GM18502 (cell line): Measurements from ENCODE around the gene NECTIN2.
"Not testable (repeated sequence)": the region's sequence is repeated elsewhere in the genome, so short reads cannot be mapped to it uniquely, and the experiment has no call there.

Experiments used
- ATAC-seq: cut with Tn5 transposase; IDR thresholded peaks from one replicate; pipeline ENCODE4 v1.9.1; 2021; ENCODE audit warnings: mild to moderate bottlenecking; ENCODE audit not compliant: unreplicated experiment, poor library complexity

NECTIN2 gene

DNA sequence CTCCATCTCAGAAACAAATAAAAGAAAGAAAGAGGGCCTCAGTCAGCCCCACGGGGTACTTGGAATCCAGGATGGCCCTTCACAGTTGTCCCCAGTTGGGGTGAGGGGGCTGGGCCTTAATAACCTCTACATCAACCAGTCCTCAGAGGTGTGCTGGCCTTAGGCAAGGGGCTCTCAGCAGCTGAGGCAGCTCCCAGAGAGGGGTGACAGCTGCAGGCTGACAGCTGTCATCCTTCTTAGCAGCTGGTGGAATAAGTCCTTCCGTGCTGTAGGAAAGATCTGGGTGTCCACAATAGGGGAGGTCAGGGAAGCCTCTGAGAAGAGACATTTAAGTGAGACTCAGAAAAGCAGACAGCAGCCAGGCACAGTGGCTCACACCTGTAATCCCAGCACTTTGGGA lies 29.8 kb upstream of the NECTIN2 start:
- no peak for ATAC-seq

GRCh38 chr19:44817725-44818465 lies 28.2 kb upstream of the NECTIN2 start:
- ATAC-seq = no peak

GRCh38 chr19:44818466-44819031 lies 27.5 kb upstream of the NECTIN2 start:
- no peak for ATAC-seq

GRCh38 chr19:44819246-44819832 lies 26.8 kb upstream of the NECTIN2 start:
- no peak for ATAC-seq

DNA sequence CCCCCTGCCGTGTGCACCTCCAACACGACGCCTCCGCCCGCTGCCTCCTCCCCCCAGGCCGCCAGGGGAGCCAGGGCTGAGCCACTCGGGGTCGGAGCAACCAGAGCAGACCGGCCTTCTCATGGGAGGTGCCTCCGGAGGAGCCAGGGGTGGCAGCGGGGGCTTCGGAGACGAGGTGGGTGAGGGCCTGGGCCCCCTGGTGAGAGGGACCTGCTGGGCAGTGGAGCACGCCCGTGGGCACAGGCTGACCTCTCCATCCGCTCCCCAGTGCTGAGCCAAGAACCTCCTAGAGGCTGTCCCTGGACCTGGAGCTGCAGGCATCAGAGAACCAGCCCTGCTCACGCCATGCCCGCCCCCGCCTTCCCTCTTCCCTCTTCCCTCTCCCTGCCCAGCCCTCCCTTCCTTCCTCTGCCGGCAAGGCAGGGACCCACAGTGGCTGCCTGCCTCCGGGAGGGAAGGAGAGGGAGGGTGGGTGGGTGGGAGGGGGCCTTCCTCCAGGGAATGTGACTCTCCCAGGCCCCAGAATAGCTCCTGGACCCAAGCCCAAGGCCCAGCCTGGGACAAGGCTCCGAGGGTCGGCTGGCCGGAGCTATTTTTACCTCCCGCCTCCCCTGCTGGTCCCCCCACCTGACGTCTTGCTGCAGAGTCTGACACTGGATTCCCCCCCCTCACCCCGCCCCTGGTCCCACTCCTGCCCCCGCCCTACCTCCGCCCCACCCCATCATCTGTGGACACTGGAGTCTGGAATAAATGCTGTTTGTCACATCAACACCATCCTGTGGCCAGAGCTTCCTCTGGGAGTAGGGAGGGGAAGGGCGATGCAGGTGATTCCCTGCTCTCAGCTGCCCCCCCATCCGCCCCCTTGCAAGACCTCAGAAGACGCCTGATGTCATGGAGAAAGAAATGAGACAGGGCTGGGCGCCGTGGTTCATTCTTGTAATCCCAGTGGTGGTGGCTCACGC lies 25.2 kb upstream of the NECTIN2 start:
- no peak for ATAC-seq

DNA sequence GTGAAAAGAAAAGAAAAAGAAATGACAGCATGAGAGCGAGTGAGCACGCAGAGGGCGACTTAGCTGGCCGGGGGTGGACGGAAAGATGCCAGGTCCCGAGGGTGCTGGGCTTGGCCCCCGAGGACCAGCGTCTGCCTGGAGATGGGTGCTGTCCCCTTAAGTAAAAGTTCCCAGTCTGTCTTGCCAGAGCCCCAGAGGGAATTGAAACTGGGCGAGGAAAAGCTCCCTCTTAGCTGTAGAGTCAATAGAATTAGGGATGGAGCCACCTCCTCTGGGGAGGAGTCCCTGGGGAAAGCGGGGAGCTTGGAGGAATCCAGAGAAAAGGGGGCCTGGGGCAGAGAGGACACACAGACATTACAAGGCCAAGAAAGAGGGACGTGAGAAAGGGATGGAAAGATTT lies 23.9 kb upstream of the NECTIN2 start:
- ATAC-seq = no peak

DNA sequence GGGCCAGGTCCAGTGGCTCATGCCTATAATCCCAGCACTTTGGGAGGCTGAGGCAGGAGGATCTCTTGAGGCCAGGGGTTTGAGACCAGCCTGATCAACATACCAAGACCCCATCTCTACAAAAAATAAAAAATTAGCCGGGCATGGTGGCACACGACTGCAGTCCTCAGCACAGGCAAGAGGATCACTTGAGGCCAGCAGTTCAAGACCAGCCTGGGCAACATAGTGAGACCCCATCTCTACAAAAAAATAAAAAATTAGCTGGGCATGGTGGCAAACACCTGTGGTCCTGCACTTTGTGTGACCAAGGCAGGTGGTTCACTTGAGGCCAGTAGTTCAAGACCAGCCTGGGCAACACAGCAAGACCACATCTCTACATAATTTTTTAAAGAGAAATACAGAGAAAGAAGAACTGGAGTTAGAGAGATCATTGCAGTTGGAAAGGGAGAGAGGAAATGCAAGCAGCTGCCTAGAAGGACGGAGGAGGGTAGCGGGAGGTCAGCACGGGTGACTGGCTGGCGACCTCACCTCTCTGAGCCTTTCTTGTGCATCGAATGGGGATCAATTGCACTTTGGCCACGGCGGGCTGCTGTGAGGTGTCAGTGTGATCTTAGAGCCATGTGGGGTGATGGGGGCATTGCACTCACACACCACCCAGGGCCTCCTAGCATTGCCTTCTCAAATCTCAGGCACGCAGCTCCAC lies 23.3 kb upstream of the NECTIN2 start:
- no peak for ATAC-seq

DNA sequence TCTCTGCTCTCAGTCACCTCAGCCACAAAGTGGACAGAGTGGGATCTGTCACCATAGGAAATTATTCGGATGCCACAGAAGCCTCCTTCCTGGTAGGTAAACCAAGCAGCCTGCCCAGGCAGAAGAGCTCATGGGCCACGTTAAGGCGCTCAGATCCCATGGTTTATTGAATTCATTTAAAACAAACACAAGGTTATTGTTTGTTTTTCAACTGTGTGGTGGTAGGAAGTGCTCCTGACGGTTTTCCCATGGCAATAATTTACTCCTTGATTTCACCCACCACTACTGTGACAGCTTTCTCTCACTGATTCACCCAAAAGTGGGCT lies 22.8 kb upstream of the NECTIN2 start:
- no peak for ATAC-seq

GRCh38 chr19:44824761-44825160 lies 21.3 kb upstream of the NECTIN2 start:
- no peak for ATAC-seq

GRCh38 chr19:44832875-44833274 lies 13.2 kb upstream of the NECTIN2 start:
- not testable (repeated sequence) for ATAC-seq

DNA sequence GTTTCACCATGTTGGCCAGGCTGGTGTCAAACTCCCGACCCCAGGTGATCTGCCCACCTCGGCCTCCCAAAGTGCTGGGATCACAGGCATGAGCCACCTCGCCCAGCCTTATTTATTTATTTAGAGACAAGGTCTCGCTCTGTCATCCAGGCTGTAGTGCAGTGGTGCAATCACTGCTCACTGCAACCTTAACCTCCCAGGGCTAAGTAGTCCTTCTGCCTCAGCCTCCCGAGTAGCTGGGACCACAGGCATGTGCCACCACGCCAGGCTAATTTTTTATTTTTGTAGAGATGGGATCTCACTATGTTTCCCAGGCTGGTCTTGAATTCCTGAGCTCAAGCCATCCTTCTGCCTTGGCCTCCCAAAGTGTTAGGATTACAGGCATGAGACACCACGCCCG lies 11.7 kb upstream of the NECTIN2 start:
- not testable (repeated sequence) for ATAC-seq

GRCh38 chr19:44839276-44839675 lies 6.8 kb upstream of the NECTIN2 start:
- no peak for ATAC-seq

DNA sequence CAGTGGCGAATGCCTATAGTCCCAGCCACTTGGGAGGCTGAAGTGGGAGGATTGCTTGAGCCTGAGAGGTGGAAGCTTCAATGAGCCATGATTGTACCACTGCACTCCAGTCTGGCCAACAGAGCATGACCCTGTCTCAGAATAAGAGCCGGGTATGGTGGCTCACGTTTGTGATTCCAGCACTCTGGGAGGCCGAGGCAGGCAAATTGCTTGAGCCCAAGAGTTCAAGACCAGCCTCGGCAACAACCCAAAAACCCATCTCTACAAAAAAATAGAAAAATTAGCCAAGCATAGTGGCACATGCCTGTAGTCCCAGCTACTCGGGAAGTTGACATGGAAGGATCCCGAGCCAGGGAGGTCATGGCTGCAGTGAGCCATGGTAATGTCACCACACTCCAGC lies 5.3 kb upstream of the NECTIN2 start:
- ATAC-seq = no peak

DNA sequence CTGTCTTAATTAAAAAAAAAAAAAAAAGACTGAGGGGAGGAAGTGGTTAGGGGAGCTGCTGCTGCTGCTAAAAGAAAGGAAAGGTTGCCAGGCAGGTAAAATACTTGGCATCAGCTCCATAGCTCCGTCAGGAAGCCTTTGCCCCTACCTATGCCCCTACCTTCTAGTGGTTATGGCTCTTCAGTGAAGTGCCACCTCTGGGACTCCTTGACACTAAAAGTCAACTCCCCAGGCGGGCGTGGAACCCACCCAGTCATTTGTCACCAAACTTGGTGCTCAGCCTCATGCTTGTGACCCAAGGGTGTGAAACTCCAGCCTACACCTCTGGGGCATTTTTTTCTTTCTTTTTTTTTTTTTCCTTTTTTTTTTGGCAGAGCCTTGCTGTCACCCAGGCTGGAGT lies 4.9 kb upstream of the NECTIN2 start:
- no peak for ATAC-seq

- no peak for ATAC-seq
Observed at GRCh38 chr19:44845286-44845611, 848 bp upstream of the NECTIN2 start.

- ATAC-seq = no peak
Observed at GRCh38 chr19:44846455-44847143, 502 bp downstream of the NECTIN2 start.

- no peak for ATAC-seq
Observed at GRCh38 chr19:44847144-44848035, 1.3 kb downstream of the NECTIN2 start.

- ATAC-seq = no peak
Observed at GRCh38 chr19:44848036-44848811, 2.1 kb downstream of the NECTIN2 start.
